ENCODE measurements around the gene TULP4.

DNA sequence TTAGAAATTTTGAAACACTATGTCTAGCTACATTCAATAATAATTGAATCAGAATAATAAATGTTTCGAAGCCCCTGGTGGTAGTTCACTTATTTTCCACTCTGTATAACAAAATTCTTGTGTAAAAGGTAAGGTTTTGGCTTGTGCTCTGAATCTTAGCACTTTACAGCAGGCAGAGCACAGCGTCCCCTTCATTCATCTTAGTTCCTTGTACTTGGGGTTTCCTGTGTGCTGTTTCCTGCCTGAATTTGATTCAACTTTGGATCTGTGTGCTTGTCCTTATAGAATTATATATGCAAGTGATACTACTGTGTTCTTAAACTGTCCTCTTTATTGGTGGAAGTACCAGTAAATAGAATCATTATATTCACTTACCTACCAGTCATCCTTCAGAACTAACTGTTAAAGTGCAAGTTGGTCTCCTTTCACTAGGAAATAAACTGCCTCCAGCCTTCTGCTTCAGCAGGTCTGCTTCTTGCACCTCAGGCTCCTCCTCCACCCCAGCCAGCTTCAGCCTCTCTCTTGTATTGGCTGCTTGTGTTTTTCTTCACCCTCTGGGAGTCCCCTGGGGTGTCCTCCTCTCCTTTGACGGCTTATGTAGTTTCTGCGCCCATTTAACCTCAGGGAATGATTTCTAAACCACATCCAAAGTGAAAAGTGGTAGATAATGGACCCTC, 28.8 kb upstream of the TULP4 start:
- TF ChIP-seq POLR2A (IDR thresholded peaks at IDR 0.05) (no peak), CTCF (IDR thresholded peaks at IDR 0.05) (no peak)
